ENCODE measurements around the gene TMEM178B.

DNA sequence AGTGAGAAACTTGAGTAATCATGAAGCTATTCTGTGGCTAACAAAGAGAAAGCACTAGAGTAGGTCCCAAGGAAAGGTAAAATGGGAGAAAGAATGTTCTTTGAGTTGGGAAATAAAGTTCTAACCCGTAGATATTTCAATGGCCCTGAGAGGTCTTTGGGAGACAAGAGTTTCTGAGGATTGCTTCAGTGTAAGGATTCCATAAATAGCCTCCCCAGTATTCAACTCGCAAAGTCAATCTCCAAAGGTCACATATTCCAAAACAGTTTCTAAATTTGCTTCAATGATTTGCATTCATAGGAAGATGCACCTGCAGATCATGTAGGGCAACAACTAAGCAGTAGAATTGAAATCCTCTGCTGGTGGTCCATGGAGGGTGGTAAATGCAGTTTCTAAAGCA lies 238.5 kb downstream of the TMEM178B start:
- no peak for TF ChIP-seq CTCF (IDR thresholded peaks at IDR 0.05)
- TF ChIP-seq POLR2A (IDR thresholded peaks at IDR 0.05) = no peak

Data from ovary (tissue), 3 donors.